HG03575 (cell line): ENCODE data around the gene RASSF3.

Experiments used
- ATAC-seq: cut with Tn5 transposase; IDR thresholded peaks from one replicate; pipeline ENCODE4 v1.9.1; 2021; ENCODE audit not compliant: unreplicated experiment, insufficient number of reproducible peaks, low FRiP score; ENCODE audit errors: extremely low read depth

The RASSF3 gene

GRCh38 chr12:64707362-64707761 lies 97.1 kb downstream of the RASSF3 start:
- ATAC-seq, result no peak

- ATAC-seq, result no peak
Measured at GRCh38 chr12:64707926-64708325, 97.6 kb downstream of the RASSF3 start.

GRCh38 chr12:64709429-64709828 lies 99.1 kb downstream of the RASSF3 start:
- ATAC-seq, result no peak

GRCh38 chr12:64713376-64713775 lies 103.1 kb downstream of the RASSF3 start:
- ATAC-seq, result no peak

GRCh38 chr12:64714551-64714968 lies 104.3 kb downstream of the RASSF3 start:
- ATAC-seq, result peak; percentile 47

GRCh38 chr12:64716371-64716770 lies 106.1 kb downstream of the RASSF3 start:
- no peak for ATAC-seq

GRCh38 chr12:64716839-64717455 lies 106.7 kb downstream of the RASSF3 start:
- ATAC-seq, result no peak

GRCh38 chr12:64718649-64719048 lies 108.4 kb downstream of the RASSF3 start:
- no peak for ATAC-seq

- no peak for ATAC-seq
Measured at GRCh38 chr12:64720884-64721283, 110.6 kb downstream of the RASSF3 start.

GRCh38 chr12:64722835-64723234 lies 112.5 kb downstream of the RASSF3 start:
- no peak for ATAC-seq

GRCh38 chr12:64723630-64724029 lies 113.3 kb downstream of the RASSF3 start:
- no peak for ATAC-seq

- ATAC-seq, result no peak
Measured at GRCh38 chr12:64724201-64724745, 114.0 kb downstream of the RASSF3 start.

- no peak for ATAC-seq
Measured at GRCh38 chr12:64729909-64730587, 119.8 kb downstream of the RASSF3 start.

GRCh38 chr12:64730588-64730969 lies 120.3 kb downstream of the RASSF3 start:
- ATAC-seq, result no peak

GRCh38 chr12:64731683-64732082 lies 121.4 kb downstream of the RASSF3 start:
- ATAC-seq, result no peak

GRCh38 chr12:64733857-64734256 lies 123.6 kb downstream of the RASSF3 start:
- ATAC-seq, result no peak

GRCh38 chr12:64735442-64735841 lies 125.1 kb downstream of the RASSF3 start:
- ATAC-seq, result no peak

- no peak for ATAC-seq
Measured at GRCh38 chr12:64736771-64737170, 126.5 kb downstream of the RASSF3 start.

GRCh38 chr12:64737539-64737938 lies 127.2 kb downstream of the RASSF3 start:
- no peak for ATAC-seq

- ATAC-seq, result no peak
Measured at GRCh38 chr12:64739778-64740177, 129.5 kb downstream of the RASSF3 start.

GRCh38 chr12:64740646-64741045 lies 130.4 kb downstream of the RASSF3 start:
- ATAC-seq, result no peak
